ENCODE results near the gene TMEM235.

The TMEM235 gene

GRCh38 chr17:78255953-78256706 is 24.7 kb downstream of the TMEM235 start:
- DNase-seq: no peak

- DNase-seq: no peak
Measured at GRCh38 chr17:78256707-78257591, 25.5 kb downstream of the TMEM235 start.

- no peak for DNase-seq
Measured at GRCh38 chr17:78257810-78258322, 26.4 kb downstream of the TMEM235 start.

GRCh38 chr17:78258323-78259191 is 27.1 kb downstream of the TMEM235 start:
- DNase-seq: no peak

- no peak for DNase-seq
Measured at GRCh38 chr17:78259192-78259554, 27.7 kb downstream of the TMEM235 start.

GRCh38 chr17:78263063-78263735 is 31.8 kb downstream of the TMEM235 start:
- DNase-seq: no peak

- no peak for DNase-seq
Measured at GRCh38 chr17:78263736-78264340, 32.4 kb downstream of the TMEM235 start.

- no peak for DNase-seq
Measured at GRCh38 chr17:78264590-78264989, 33.2 kb downstream of the TMEM235 start.

- no peak for DNase-seq
Measured at GRCh38 chr17:78265121-78265520, 33.7 kb downstream of the TMEM235 start.

GRCh38 chr17:78266231-78266631 is 34.8 kb downstream of the TMEM235 start:
- no peak for DNase-seq

GRCh38 chr17:78266771-78267170 is 35.3 kb downstream of the TMEM235 start:
- DNase-seq: no peak

GRCh38 chr17:78267253-78268073 is 36.0 kb downstream of the TMEM235 start:
- no peak for DNase-seq

- DNase-seq: no peak
Measured at GRCh38 chr17:78268191-78268874, 36.9 kb downstream of the TMEM235 start.

- no peak for DNase-seq
Measured at GRCh38 chr17:78268951-78269905, 37.8 kb downstream of the TMEM235 start.

- DNase-seq: no peak
Measured at GRCh38 chr17:78269955-78270381, 38.5 kb downstream of the TMEM235 start.

GRCh38 chr17:78271419-78272170 is 40.2 kb downstream of the TMEM235 start:
- DNase-seq: no peak

- DNase-seq: no peak
Measured at GRCh38 chr17:78272181-78272913, 40.9 kb downstream of the TMEM235 start.

- no peak for DNase-seq
Measured at GRCh38 chr17:78272914-78273258, 41.5 kb downstream of the TMEM235 start.

All from DMS 273 treated with DMSO at 0.1 percent for 48 hours (cell line).